B cell (primary cell): Measurements from ENCODE around the gene PRLHR. TPM values are rescaled to one million over a fixed set of nuclear protein-coding genes. Genes with fewer than 3 reads are reported as not detected.

Experiments used
- ATAC-seq: fragments of 200-7000 bp; cut with Tn5 transposase; one replicate; pipeline ENCODE4 v1.10.0; 2021; ENCODE audit warnings: low read depth, mild to moderate bottlenecking, moderate number of reproducible peaks, moderate library complexity
- CTCF ChIA-PET: fragments of 350-600 bp; sonication (Branson Sonifier 250); formaldehyde crosslinking; loops from one replicate; lab custom pipeline; 2021; ENCODE audit warnings: antibody characterized with exemption, inconsistent platforms; lab: Charles Lee
- POLR2A ChIA-PET: fragments of 350-600 bp; sonication (Branson Sonifier 250); formaldehyde crosslinking; loops from one replicate; lab custom pipeline; 2021; ENCODE audit warnings: antibody characterized with exemption; lab: Charles Lee
- DNase-seq: peaks from one replicate; pipeline ENCODE4 v3.0.0; 2013
- H2AFZ ChIP-seq: 2 replicates; pipeline ENCODE4 v1.6.1; 2012; ENCODE audit warnings: mild to moderate bottlenecking, low read depth, low read length; ENCODE audit not compliant: insufficient read depth, poor library complexity, severe bottlenecking
- H3K27ac ChIP-seq, 2 donors: 1 replicate in 1 of 2; 2 replicates in 1 of 2; pipeline ENCODE4 v1.5.1; 2012 to 2013; ENCODE audit warnings: low read length in 2 of 2, mild to moderate bottlenecking in 2 of 2, moderate library complexity in 1 of 2
- H3K27me3 ChIP-seq, 4 experiments: fragments of 200-600 bp in 1 of 4; sonication (generic) in 1 of 4; replicated peaks in 1 of 4; 1 replicate in 2 of 4; 2 replicates in 2 of 4; pipeline versions ENCODE4 v1.6.1 to v1.7.0; 2013 to 2016; ENCODE audit warnings: low read length in 3 of 4, mild to moderate bottlenecking in 2 of 4, mixed read lengths in 1 of 4, moderate library complexity in 1 of 4; ENCODE audit not compliant: insufficient read depth in 4 of 4, control insufficient read depth in 3 of 4; ENCODE audit errors: control extremely low read depth in 1 of 4
- H3K36me3 ChIP-seq, 2 experiments: replicated peaks in 1 of 2; 1 replicate in 1 of 2; 2 replicates in 1 of 2; pipeline versions ENCODE4 v1.6.1 to v1.7.1; 2013; ENCODE audit warnings: low read length in 1 of 2; ENCODE audit not compliant: insufficient read depth in 2 of 2, control insufficient read depth in 1 of 2; ENCODE audit errors: control extremely low read depth in 1 of 2, extremely low read depth in 1 of 2
- H3K4me1 ChIP-seq, 2 donors: fragments of 200-600 bp in 1 of 2; sonication (generic) in 1 of 2; 1 replicate in 1 of 2; 2 replicates in 1 of 2; pipeline versions ENCODE4 v1.5.1 to v1.6.1; 2013 to 2017; ENCODE audit warnings: low read length in 2 of 2; ENCODE audit not compliant: control insufficient read depth in 2 of 2, insufficient read depth in 2 of 2
- H3K4me2 ChIP-seq: replicated peaks from 2 replicates; pipeline ENCODE3; 2012; ENCODE audit warnings: mild to moderate bottlenecking, low read depth, low read length; ENCODE audit not compliant: poor library complexity, severe bottlenecking
- H3K4me3 ChIP-seq, 5 experiments: fragments of 200-600 bp in 1 of 5; sonication (generic) in 1 of 5; 1 replicate in 3 of 5; 2 replicates in 2 of 5; pipeline versions ENCODE4 v1.5.1 to v1.7.0; 2011 to 2016; ENCODE audit warnings: low read length in 4 of 5, mild to moderate bottlenecking in 4 of 5, low read depth in 2 of 5, control low read depth in 1 of 5, moderate library complexity in 1 of 5; ENCODE audit not compliant: insufficient read depth in 1 of 5; ENCODE audit errors: control extremely low read depth in 1 of 5, extremely low read depth in 1 of 5
- H3K79me2 ChIP-seq: fragments of 200-600 bp; sonication (generic); one replicate; pipeline ENCODE4 v1.6.0; 2016; ENCODE audit warnings: low read length; ENCODE audit not compliant: control insufficient read depth, insufficient read depth
- H3K9ac ChIP-seq: fragments of 200-600 bp; sonication (generic); 2 replicates; pipeline ENCODE4 v1.6.1; 2017; ENCODE audit warnings: mild to moderate bottlenecking, low read length, moderate library complexity
- H3K9me3 ChIP-seq, 3 donors: one replicate each; pipeline versions ENCODE4 v1.6.1 to v1.7.1; 2013; ENCODE audit warnings: low read length in 2 of 3; ENCODE audit not compliant: control insufficient read depth in 2 of 3, insufficient read depth in 1 of 3; ENCODE audit errors: control extremely low read depth in 1 of 3
- H4K20me1 ChIP-seq: 2 replicates; pipeline ENCODE4 v1.6.0; 2012; ENCODE audit warnings: mild to moderate bottlenecking, low read length; ENCODE audit not compliant: insufficient read depth, control insufficient read depth, poor library complexity, severe bottlenecking
- H3K27ac Mint-ChIP-seq: one replicate; pipeline ENCODE4 v1.8.0; 2021; ENCODE audit warnings: mixed read lengths
- H3K27me3 Mint-ChIP-seq: one replicate; pipeline ENCODE4 v1.8.0; 2021; ENCODE audit warnings: mixed read lengths
- H3K4me1 Mint-ChIP-seq: one replicate; pipeline ENCODE4 v1.8.0; 2021; ENCODE audit warnings: mixed read lengths
- H3K4me3 Mint-ChIP-seq: one replicate; pipeline ENCODE4 v1.8.0; 2021; ENCODE audit warnings: mixed read lengths
- H3K9me3 Mint-ChIP-seq: one replicate; pipeline ENCODE4 v1.8.0; 2022; ENCODE audit warnings: mixed read lengths; ENCODE audit not compliant: insufficient read depth
- EZH2 ChIP-seq: IDR thresholded peaks from 2 replicates; pipeline ENCODE4 v1.6.1; 2012; ENCODE audit warnings: borderline replicate concordance, low read depth, mild to moderate bottlenecking, moderate library complexity, low read length; ENCODE audit not compliant: insufficient read depth, poor library complexity, severe bottlenecking
- WGBS: methylation state at CpG from one replicate; pipeline ENCODE4 v1.1.5; 2013; ENCODE audit warnings: missing lambda C conversion rate; ENCODE audit not compliant: insufficient coverage; 5-methylcytosine and 5-hydroxymethylcytosine counted together
- intact Hi-C: fragments of 100-400 bp; cut with micrococcal nuclease; formaldehyde crosslinking; loops from one replicate; pipeline ENCODE4 v1.10.0; 2022
- polyA plus RNA-seq: library from polyadenylated mRNA; depleted of rRNA; stranded (reverse); fragments of >200 nt; gene quantifications from 2 replicates; pipeline ENCODE4 v1.2.3, GENCODE V29; 2012
- total RNA-seq, 2 donors: library from RNA; stranded (reverse); fragments of 120-200 nt in 1 of 2; gene quantifications; 1 replicate in 1 of 2; 2 replicates in 1 of 2; pipeline versions ENCODE4 v1.2.3 to v1.2.4, GENCODE V29; 2013 to 2022
- TF ChIP-seq, protein P1 (sequence below): fragments of 200-600 bp; IDR thresholded peaks from one replicate; pipeline ENCODE4 v1.8.0; 2022; ENCODE audit warnings: antibody characterized with exemption, mild to moderate bottlenecking

PRLHR gene
- total and polyA plus RNA-seq, 2 donors (not counting 1 experiment from before 2014, with no cell fraction given) = not detected

DNA sequence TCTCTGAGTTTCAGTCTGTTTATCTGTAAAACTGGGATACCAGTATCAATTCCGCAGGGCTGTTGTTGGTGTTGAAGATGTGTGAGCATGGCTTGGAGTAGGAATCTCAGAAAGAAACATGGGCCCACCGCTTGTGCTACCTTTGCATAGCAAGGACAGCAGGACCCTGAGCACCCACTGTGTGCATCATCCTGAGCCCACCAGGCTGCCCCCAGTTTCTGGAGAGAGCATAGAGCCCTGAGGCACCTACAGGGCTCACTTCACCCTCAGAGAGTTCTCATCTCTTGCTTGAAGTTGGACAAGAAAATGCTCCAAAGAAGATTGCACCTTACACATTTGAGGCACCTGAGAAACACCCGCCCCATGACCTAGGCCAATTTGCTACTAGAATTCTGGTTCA lies 12.9 kb downstream of the PRLHR start:
- DNase-seq = no peak
- no peak overlapping the region for H3K27ac ChIP-seq
- H3K27me3 ChIP-seq = peaks cover 0 to 10% (median 0%) of the 10 kb centered on the region in 4 experiments
- peaks cover 18% of the 10 kb centered on the region for H3K27me3 Mint-ChIP-seq
- H3K36me3 ChIP-seq = no peaks in the 10 kb centered on the region
- ATAC-seq = no peak
- H3K27ac Mint-ChIP-seq = no peak overlapping the region
- TF ChIP-seq, protein P1, sequence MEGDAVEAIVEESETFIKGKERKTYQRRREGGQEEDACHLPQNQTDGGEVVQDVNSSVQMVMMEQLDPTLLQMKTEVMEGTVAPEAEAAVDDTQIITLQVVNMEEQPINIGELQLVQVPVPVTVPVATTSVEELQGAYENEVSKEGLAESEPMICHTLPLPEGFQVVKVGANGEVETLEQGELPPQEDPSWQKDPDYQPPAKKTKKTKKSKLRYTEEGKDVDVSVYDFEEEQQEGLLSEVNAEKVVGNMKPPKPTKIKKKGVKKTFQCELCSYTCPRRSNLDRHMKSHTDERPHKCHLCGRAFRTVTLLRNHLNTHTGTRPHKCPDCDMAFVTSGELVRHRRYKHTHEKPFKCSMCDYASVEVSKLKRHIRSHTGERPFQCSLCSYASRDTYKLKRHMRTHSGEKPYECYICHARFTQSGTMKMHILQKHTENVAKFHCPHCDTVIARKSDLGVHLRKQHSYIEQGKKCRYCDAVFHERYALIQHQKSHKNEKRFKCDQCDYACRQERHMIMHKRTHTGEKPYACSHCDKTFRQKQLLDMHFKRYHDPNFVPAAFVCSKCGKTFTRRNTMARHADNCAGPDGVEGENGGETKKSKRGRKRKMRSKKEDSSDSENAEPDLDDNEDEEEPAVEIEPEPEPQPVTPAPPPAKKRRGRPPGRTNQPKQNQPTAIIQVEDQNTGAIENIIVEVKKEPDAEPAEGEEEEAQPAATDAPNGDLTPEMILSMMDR = no peak
- TF ChIP-seq EZH2 = no peak
- H3K9me3 Mint-ChIP-seq = no peaks in the 10 kb centered on the region
- H3K4me1 Mint-ChIP-seq = no peaks in the 10 kb centered on the region
- no peaks in the 10 kb centered on the region for H3K4me1 ChIP-seq
- WGBS = 94% methylated on average over 2 of the region's 3 CpGs
- H3K4me2 ChIP-seq = no peak overlapping the region
- H3K79me2 ChIP-seq = no peaks in the 10 kb centered on the region
- no peak overlapping the region for H3K4me3 ChIP-seq
- intact Hi-C loops = no loop called here
- no peaks in the 10 kb centered on the region for H4K20me1 ChIP-seq
- POLR2A ChIA-PET = no interaction called here
- H3K4me3 Mint-ChIP-seq = no peak overlapping the region
- H3K9ac ChIP-seq = no peak overlapping the region
- CTCF ChIA-PET = no interaction called here
- no peak overlapping the region for H2AFZ ChIP-seq
- H3K9me3 ChIP-seq = no peaks in the 10 kb centered on the region

DNA sequence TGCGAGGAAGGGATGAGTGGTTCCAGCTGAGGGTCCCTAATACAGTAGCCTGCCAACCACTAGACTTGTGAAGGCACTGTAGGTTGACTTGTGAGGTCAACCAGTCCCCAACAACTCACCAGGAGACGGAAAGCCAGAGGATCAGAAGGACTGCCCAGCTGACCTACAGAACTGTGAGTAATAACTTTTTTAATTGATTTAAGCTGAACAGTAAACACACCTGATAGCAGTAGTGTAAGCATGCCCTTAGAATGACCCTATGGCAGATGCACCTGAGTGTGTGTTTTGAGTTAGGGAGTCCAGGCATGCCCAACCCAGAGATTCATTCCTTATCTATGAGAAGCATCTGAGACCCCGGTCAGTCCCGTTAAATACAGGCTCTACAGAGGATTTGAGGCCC lies 14.1 kb downstream of the PRLHR start:
- H3K9me3 ChIP-seq = no peaks in the 10 kb centered on the region
- no CpG with 5 or more reads among the region's 4 CpGs for WGBS
- intact Hi-C loops = no loop called here
- no peak overlapping the region for H3K4me2 ChIP-seq
- H3K27ac ChIP-seq = no peak overlapping the region
- ATAC-seq (no peak), DNase-seq (no peak)
- H3K79me2 ChIP-seq = no peaks in the 10 kb centered on the region
- H3K4me1 Mint-ChIP-seq = no peaks in the 10 kb centered on the region
- H3K27me3 ChIP-seq = peaks cover 0 to 4% (median under 1%) of the 10 kb centered on the region in 4 experiments
- ChIA-PET POLR2A (no interaction called here), CTCF (interaction anchor here (1.1 kb wide), 1 partner anchor 12 kb away, joined by 4 read pairs; no protein-coding TSS in a partner anchor)
- no peaks in the 10 kb centered on the region for H3K9me3 Mint-ChIP-seq
- H3K4me3 Mint-ChIP-seq = no peak overlapping the region
- peaks cover 16% of the 10 kb centered on the region for H3K27me3 Mint-ChIP-seq
- no peaks in the 10 kb centered on the region for H4K20me1 ChIP-seq
- no peak overlapping the region for H2AFZ ChIP-seq
- no peak for TF ChIP-seq EZH2
- TF ChIP-seq, protein P1 = no peak
- no peak overlapping the region for H3K9ac ChIP-seq
- H3K4me1 ChIP-seq = no peaks in the 10 kb centered on the region
- H3K4me3 ChIP-seq = no peak overlapping the region
- H3K36me3 ChIP-seq = no peaks in the 10 kb centered on the region
- no peak overlapping the region for H3K27ac Mint-ChIP-seq
